Stomach (tissue), 9 donors: ENCODE measurements around the gene HSD17B2. TPM values are rescaled to one million over a fixed set of nuclear protein-coding genes. Genes with fewer than 3 reads are reported as not detected.

Experiments
- DNase-seq, 2 donors: peaks; one replicate each; pipeline versions ENCODE4 v3.0.0 to v3.0.0-alpha.2; 2013 to 2019
- H3K27ac ChIP-seq, 5 donors: fragments of 200-600 bp in 4 of 5; sonication (generic) in 4 of 5; one replicate each; pipeline ENCODE4 v1.5.1; 2013 to 2019; ENCODE audit warnings: mild to moderate bottlenecking in 1 of 5, moderate library complexity in 1 of 5
- H3K27me3 ChIP-seq, 3 donors: fragments of 200-600 bp; sonication (generic); one replicate each; pipeline ENCODE4 v1.5.1; 2017 to 2019; ENCODE audit warnings: mixed run types in 1 of 3
- H3K36me3 ChIP-seq, 4 donors: fragments of 200-600 bp; sonication (generic); 1 replicate in 3 of 4; 2 replicates in 1 of 4; pipeline ENCODE4 v1.5.1; 2016 to 2019
- H3K4me1 ChIP-seq, 4 donors: fragments of 200-600 bp; sonication (generic); one replicate each; pipeline ENCODE4 v1.5.1; 2016 to 2019
- H3K4me3 ChIP-seq, 4 donors: fragments of 200-600 bp; sonication (generic) in 3 of 4; one replicate each; pipeline ENCODE4 v1.5.1; 2016 to 2019; ENCODE audit warnings: mild to moderate bottlenecking in 1 of 4
- H3K9me3 ChIP-seq, 4 donors: fragments of 200-600 bp; sonication (generic); one replicate each; pipeline ENCODE4 v1.5.1; 2016 to 2019
- CTCF ChIP-seq, 7 experiments: fragments of 450-650 bp in 4 of 7; fragments of 200-600 bp in 3 of 7; sonication (generic) in 3 of 7; IDR thresholded peaks; one replicate each; pipeline ENCODE4 v1.5.1; 2016 to 2019; ENCODE audit warnings: antibody characterized with exemption in 7 of 7, control low read depth in 2 of 7, mild to moderate bottlenecking in 1 of 7
- EP300 ChIP-seq: sonication (generic); formaldehyde crosslinking; IDR thresholded peaks from one replicate; pipeline ENCODE4 v1.6.1; 2017; ENCODE audit warnings: antibody characterized with exemption
- POLR2A ChIP-seq, 4 donors: fragments of 450-650 bp; IDR thresholded peaks; one replicate each; pipeline ENCODE4 v1.6.1; 2016; ENCODE audit warnings: antibody characterized with exemption in 4 of 4, control low read depth in 2 of 4, mild to moderate bottlenecking in 1 of 4, moderate library complexity in 1 of 4
- POLR2AphosphoS5 ChIP-seq, 3 donors: sonication (generic); formaldehyde crosslinking; IDR thresholded peaks; one replicate each; pipeline ENCODE4 v1.6.1; 2016; ENCODE audit warnings: antibody characterized with exemption in 3 of 3
- WGBS, 5 donors: extraction: QIAGEN DNeasy Blood & Tissue Kit in 3 of 5; methylation state at CpG; one replicate each; pipeline versions ENCODE4 v1.1.5 to v1.1.7; 2013 to 2018; 5-methylcytosine and 5-hydroxymethylcytosine counted together
- intact Hi-C: fragments of 100-400 bp; cut with DNase I; formaldehyde crosslinking; loops from one replicate; pipeline ENCODE4 v1.15.1; 2023; ENCODE audit warnings: low total_unique reads
- polyA plus RNA-seq, 3 donors: library from polyadenylated mRNA; stranded (reverse); fragments of 200-250 nt; gene quantifications; one replicate each; pipeline ENCODE4 v1.2.3, GENCODE V29; 2013
- total RNA-seq, 5 donors: library from RNA; depleted of rRNA; stranded (reverse); fragments of >200 nt; gene quantifications; one replicate each; pipeline versions ENCODE4 v1.1.0 to v1.2.3, GENCODE V29; 2014 to 2016
- donor health status: healthy with polysubstance abuse.
- donor health status: Bipolar disorder and iron deficiency.
- donor health status: healthy.

The HSD17B2 gene
- total and polyA plus RNA-seq, 8 donors = 6.6 to 25.7 (median 15.2) TPM; not detected in 1

DNA sequence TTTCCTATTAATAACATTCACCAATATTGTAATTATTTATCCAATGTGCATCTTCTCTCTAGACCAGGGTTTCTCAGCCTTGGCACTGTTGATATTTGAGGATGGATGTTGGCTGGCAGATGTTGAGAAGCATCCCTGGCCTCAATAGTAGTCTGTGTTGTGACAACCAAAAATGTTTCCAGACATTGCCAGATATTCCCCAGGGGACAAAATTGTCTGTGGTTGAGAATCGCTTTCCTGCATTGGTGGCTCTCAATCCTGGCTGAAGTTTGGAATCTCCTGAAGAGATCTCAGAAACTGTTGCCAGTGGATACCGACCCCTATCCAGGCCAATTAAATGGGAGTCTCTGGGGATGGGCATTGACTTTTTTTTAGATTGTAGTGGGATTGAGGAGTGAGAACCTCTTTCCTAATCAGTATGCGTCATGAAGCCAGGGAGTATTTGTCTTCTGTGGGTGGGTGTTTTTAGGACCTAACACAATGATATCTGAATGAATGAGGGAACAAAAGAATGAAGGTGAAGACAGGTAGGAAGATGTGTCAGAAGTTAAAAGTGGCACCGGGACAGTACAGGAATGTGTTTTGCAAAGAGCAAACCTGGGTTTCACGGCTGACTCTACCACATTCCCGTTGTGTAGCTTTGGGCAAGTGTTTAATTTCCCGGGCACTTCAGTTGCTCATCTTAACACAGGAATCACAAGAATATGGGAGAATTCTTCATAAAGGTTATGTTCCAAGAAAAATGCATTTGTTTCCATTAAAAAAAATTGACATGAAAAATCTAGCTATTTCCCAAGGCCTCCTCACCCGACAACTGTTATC, 24.3 kb downstream of the HSD17B2 start:
- DNase-seq = no peak
- Histone ChIP-seq H3K36me3 (no peaks in the 10 kb centered on the region), H3K27me3 (no peaks in the 10 kb centered on the region), H3K4me1 (peaks cover 0 to 13% (median 6%) of the 10 kb centered on the region in 4 donors), H3K4me3 (no peak overlapping the region), H3K9me3 (no peaks in the 10 kb centered on the region), H3K27ac (peak overlapping the region in 1 of 5 donors; percentile 29)
- 75 to 83% (median 80%) methylated on average over 8 of the region's 8 CpGs for WGBS, 5 donors
- TF ChIP-seq EP300 (no peak), CTCF (IDR thresholded peaks at IDR 0.05) (no peak), POLR2AphosphoS5 (IDR thresholded peaks at IDR 0.05) (no peak), POLR2A (IDR thresholded peaks at IDR 0.05) (no peak)
- intact Hi-C loops = no loop called here

DNA sequence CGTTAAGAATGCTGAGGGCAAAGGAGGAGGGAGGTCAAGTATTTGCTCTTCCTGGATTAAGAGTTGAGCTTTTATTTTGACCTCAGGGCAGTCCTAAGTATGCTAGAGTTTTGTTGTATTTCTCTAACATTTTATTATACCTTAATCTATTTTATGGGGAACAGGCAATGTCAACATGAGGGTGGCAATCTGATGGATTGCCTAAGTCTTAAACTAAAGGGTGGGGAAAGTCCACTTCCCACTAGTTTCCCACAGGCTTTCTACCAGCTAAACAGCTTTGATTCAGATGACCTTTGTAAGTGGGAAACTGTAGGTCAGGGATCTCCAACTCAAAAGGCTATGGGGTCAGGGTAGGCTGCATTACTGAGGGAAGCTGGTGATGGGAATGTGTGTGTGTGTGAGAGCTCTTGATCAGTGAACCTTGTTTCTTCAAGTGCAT, 24.9 kb downstream of the HSD17B2 start:
- Histone ChIP-seq H3K4me1 (peaks cover 0 to 13% (median 6%) of the 10 kb centered on the region in 4 donors), H3K27me3 (no peaks in the 10 kb centered on the region), H3K36me3 (no peaks in the 10 kb centered on the region), H3K9me3 (no peaks in the 10 kb centered on the region), H3K27ac (peak overlapping the region in 1 of 5 donors; percentile 29), H3K4me3 (no peak overlapping the region)
- DNase-seq = peak in 1 of 2 donors; percentile 24
- intact Hi-C loops = no loop called here
- 63 to 88% (median 81%) methylated on average over 1 of the region's 1 CpG for WGBS, 5 donors
- TF ChIP-seq POLR2AphosphoS5 (IDR thresholded peaks at IDR 0.05) = no peak
- no peak for TF ChIP-seq EP300
- TF ChIP-seq CTCF (IDR thresholded peaks at IDR 0.05) = no peak

- intact Hi-C loops = no loop called here
- TF ChIP-seq POLR2A (IDR thresholded peaks at IDR 0.05) = no peak
- TF ChIP-seq POLR2AphosphoS5 (IDR thresholded peaks at IDR 0.05) = no peak
- peak in 3 of 7 experiments; percentile 36 to 68 (median 49) for TF ChIP-seq CTCF (IDR thresholded peaks at IDR 0.05)
- TF ChIP-seq EP300 = no peak
- Histone ChIP-seq H3K4me3 (no peak overlapping the region), H3K36me3 (no peaks in the 10 kb centered on the region), H3K27ac (peak overlapping the region in 1 of 5 donors; percentile 57), H3K9me3 (no peaks in the 10 kb centered on the region), H3K27me3 (no peaks in the 10 kb centered on the region), H3K4me1 (peaks cover 0 to 6% (median 0%) of the 10 kb centered on the region in 4 donors)
- DNase-seq = peak in 1 of 2 donors; percentile 39
- WGBS, 5 donors = 12 to 43% (median 35%) methylated on average over 5 of the region's 5 CpGs
Observed at GRCh38 chr16:82061861-82062525, 26.9 kb downstream of the HSD17B2 start.

- intact Hi-C loops = no loop called here
- Histone ChIP-seq H3K4me1 (peaks cover 0 to 6% (median 0%) of the 10 kb centered on the region in 4 donors), H3K9me3 (no peaks in the 10 kb centered on the region), H3K4me3 (no peak overlapping the region), H3K27ac (peak overlapping the region; percentile 53 to 64 (median 59)), H3K27me3 (no peaks in the 10 kb centered on the region), H3K36me3 (no peaks in the 10 kb centered on the region)
- no peak for DNase-seq
- 75 to 84% (median 80%) methylated on average over 7 of the region's 7 CpGs for WGBS, 5 donors
- TF ChIP-seq POLR2AphosphoS5 (IDR thresholded peaks at IDR 0.05) (peak in 2 of 3 donors; percentile 17 to 41), POLR2A (IDR thresholded peaks at IDR 0.05) (no peak)
Observed at GRCh38 chr16:82062645-82063058, 27.6 kb downstream of the HSD17B2 start.
